NCI-H146 treated with DMSO at 0.1 percent for 48 hours (cell line): ENCODE data around the gene GRIFIN.
A peak's percentile ranks its signal among the peaks of the same experiment; 100 is the strongest.
"Not testable (repeated sequence)": the region's sequence is repeated elsewhere in the genome, so short reads cannot be mapped to it uniquely, and the experiment has no call there.

Experiments used
- DNase-seq: peaks from one replicate; lab custom pipeline; 2025; ENCODE audit not compliant: unreplicated experiment; lab: John Stamatoyannopoulos, UW

Gene GRIFIN

GRCh38 chr7:2461268-2462026, 14.8 kb downstream of the GRIFIN start:
- no peak for DNase-seq

GRCh38 chr7:2460641-2461040, 15.6 kb downstream of the GRIFIN start:
- no peak for DNase-seq

GRCh38 chr7:2460188-2460587, 16.0 kb downstream of the GRIFIN start:
- no peak for DNase-seq

- no peak for DNase-seq
These were observed 16.5 kb downstream of the GRIFIN start for GRCh38 chr7:2459674-2460073.

- DNase-seq, result not testable (repeated sequence)
These were observed 22.3 kb downstream of the GRIFIN start for GRCh38 chr7:2453849-2454248.

GRCh38 chr7:2452643-2453270, 23.4 kb downstream of the GRIFIN start:
- no peak for DNase-seq

- no peak for DNase-seq
These were observed 24.1 kb downstream of the GRIFIN start for GRCh38 chr7:2452074-2452507.

GRCh38 chr7:2451171-2452073, 24.8 kb downstream of the GRIFIN start:
- DNase-seq, result peak; percentile 31

GRCh38 chr7:2450198-2451107, 25.7 kb downstream of the GRIFIN start:
- no peak for DNase-seq

GRCh38 chr7:2446676-2447075, 29.5 kb downstream of the GRIFIN start:
- no peak for DNase-seq

- DNase-seq, result no peak
These were observed 30.2 kb downstream of the GRIFIN start for GRCh38 chr7:2445898-2446555.

- DNase-seq, result no peak
These were observed 31.2 kb downstream of the GRIFIN start for GRCh38 chr7:2445047-2445446.

- no peak for DNase-seq
These were observed 31.7 kb downstream of the GRIFIN start for GRCh38 chr7:2444476-2444875.

GRCh38 chr7:2443491-2443890, 32.7 kb downstream of the GRIFIN start:
- no peak for DNase-seq

- DNase-seq, result no peak
These were observed 34.7 kb downstream of the GRIFIN start for GRCh38 chr7:2441430-2442058.

- no peak for DNase-seq
These were observed 35.5 kb downstream of the GRIFIN start for GRCh38 chr7:2440608-2441245.

GRCh38 chr7:2438775-2439174, 37.4 kb downstream of the GRIFIN start:
- DNase-seq, result no peak

GRCh38 chr7:2438186-2438585, 38.0 kb downstream of the GRIFIN start:
- no peak for DNase-seq

GRCh38 chr7:2437537-2438148, 38.6 kb downstream of the GRIFIN start:
- no peak for DNase-seq
